Stimulated activated naive B cell treated with anti-CD40 and anti-IgM and Interleukin-4, amounts not matched to agents 10 μg/mL and 1 μg/mL and 100 μg/mL, for 72 hours (primary cell): ENCODE data around the gene CYP4F12.
"Not testable (repeated sequence)": the region's sequence is repeated elsewhere in the genome, so short reads cannot be mapped to it uniquely, and the experiment has no call there.

Experiments
- ATAC-seq, 2 donors: fragments of 150-1000 bp; cut with Tn5 transposase; replicated peaks; 2 replicates each; pipeline ENCODE4 v1.10.0; 2021; ENCODE audit warnings: moderate library complexity in 1 of 2
- DNase-seq: peaks from one replicate; pipeline ENCODE4 v3.0.0; 2021
- H3K27ac Mint-ChIP-seq: one replicate; pipeline ENCODE4 v1.8.0; 2022; ENCODE audit warnings: mild to moderate bottlenecking, mixed read lengths
- H3K27me3 Mint-ChIP-seq, 2 donors: one replicate each; pipeline ENCODE4 v1.8.0; 2022; ENCODE audit warnings: mixed read lengths in 2 of 2
- H3K36me3 Mint-ChIP-seq, 2 donors: one replicate each; pipeline ENCODE4 v1.8.0; 2022; ENCODE audit warnings: mixed read lengths in 2 of 2, mild to moderate bottlenecking in 1 of 2
- H3K4me1 Mint-ChIP-seq, 2 donors: one replicate each; pipeline ENCODE4 v1.8.0; 2022; ENCODE audit warnings: mixed read lengths in 2 of 2, mild to moderate bottlenecking in 1 of 2
- H3K4me3 Mint-ChIP-seq, 2 donors: one replicate each; pipeline ENCODE4 v1.8.0; 2022; ENCODE audit warnings: mild to moderate bottlenecking in 2 of 2, mixed read lengths in 2 of 2, moderate library complexity in 1 of 2
- H3K9me3 Mint-ChIP-seq, 2 donors: one replicate each; pipeline ENCODE4 v1.8.0; 2022; ENCODE audit warnings: mixed read lengths in 2 of 2, mild to moderate bottlenecking in 1 of 2

Gene CYP4F12

DNA sequence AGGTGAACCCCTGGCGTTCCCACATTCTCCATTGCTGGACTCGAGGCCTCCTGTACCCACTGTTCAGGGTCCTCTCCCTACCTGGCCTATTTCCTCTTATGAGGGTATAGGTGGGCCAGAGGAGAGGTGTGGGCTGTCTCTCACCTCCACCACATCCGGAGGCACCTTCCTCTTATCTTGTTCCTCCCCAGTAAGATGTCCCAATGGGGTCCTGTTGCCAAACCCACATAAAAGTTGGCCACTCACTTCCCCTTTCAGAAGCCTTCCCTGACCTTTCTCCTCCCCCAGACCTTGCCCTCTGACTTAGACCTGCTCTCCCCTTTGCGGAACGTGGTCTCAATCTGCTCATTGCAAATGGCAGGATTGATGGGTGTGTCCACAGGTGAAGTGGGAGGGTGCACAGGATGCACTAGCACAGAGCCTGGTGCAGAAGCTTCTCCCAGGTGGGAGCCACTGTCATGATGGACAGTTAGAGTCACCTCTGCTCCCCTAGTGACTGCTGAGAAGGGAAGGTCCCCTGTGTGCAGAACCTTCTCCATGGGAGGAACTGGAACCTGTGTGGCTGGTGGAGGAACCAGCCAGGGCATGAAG, 30.9 kb upstream of the CYP4F12 start:
- H3K27ac Mint-ChIP-seq, result no peak overlapping the region
- ATAC-seq (peak; percentile 92 to 93), DNase-seq (peak; percentile 64)
- no peaks in the 10 kb centered on the region for H3K36me3 Mint-ChIP-seq
- H3K27me3 Mint-ChIP-seq, result peaks cover 34 to 69% of the 10 kb centered on the region in 2 donors
- peak overlapping the region in 1 of 2 donors; percentile 10 for H3K4me3 Mint-ChIP-seq
- peaks cover 11% of the 10 kb centered on the region in 2 donors for H3K9me3 Mint-ChIP-seq
- peaks cover 13 to 28% of the 10 kb centered on the region in 2 donors for H3K4me1 Mint-ChIP-seq

DNA sequence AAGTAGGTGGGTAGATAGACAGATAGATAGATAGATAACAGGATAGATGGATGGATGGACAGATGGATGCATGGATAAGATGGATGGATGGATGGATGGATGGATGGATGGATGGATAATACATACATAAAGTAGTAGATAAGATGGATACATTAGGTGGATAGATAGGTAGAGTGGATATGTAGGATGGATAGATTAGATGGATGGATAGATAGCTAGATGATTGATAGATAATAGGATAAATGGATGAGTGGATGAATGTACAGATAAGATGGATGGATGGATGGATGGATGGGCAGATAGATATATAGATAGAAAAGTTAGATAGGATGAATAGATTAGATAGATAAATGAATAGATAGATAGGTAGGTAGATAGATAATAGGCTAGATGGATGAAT, 30.1 kb upstream of the CYP4F12 start:
- Mint-ChIP-seq H3K4me1 (peaks cover 13 to 28% of the 10 kb centered on the region in 2 donors), H3K27ac (no peak overlapping the region), H3K27me3 (peaks cover 35 to 73% of the 10 kb centered on the region in 2 donors), H3K9me3 (peaks cover 11% of the 10 kb centered on the region in 2 donors), H3K4me3 (no peak overlapping the region), H3K36me3 (no peaks in the 10 kb centered on the region)
- ATAC-seq (no peak), DNase-seq (no peak)

DNA sequence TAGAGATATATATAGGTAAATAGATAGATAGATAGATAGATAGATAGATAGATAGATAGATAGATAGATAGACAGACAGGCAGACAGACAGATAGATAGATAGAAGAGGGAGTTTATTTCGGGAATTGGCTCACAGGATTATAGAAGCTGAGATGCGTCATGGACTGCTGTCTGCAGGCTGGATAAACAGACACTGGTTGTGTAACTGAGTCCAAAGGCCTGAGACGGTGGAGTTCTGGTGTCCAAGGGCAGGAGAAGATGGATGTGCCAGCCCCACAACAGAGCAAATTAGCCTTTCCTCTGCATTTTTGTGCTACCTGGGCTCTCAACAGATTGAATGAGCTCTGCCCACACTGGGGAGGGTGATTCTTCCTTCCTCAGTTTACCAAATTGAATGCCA, 29.5 kb upstream of the CYP4F12 start:
- DNase-seq, result no peak
- H3K4me1 Mint-ChIP-seq, result peaks cover 13 to 28% of the 10 kb centered on the region in 2 donors
- no peak for ATAC-seq
- peaks cover 11% of the 10 kb centered on the region in 2 donors for H3K9me3 Mint-ChIP-seq
- no peak overlapping the region for H3K4me3 Mint-ChIP-seq
- H3K27ac Mint-ChIP-seq, result no peak overlapping the region
- H3K36me3 Mint-ChIP-seq, result no peaks in the 10 kb centered on the region
- H3K27me3 Mint-ChIP-seq, result peaks cover 35 to 73% of the 10 kb centered on the region in 2 donors

DNA sequence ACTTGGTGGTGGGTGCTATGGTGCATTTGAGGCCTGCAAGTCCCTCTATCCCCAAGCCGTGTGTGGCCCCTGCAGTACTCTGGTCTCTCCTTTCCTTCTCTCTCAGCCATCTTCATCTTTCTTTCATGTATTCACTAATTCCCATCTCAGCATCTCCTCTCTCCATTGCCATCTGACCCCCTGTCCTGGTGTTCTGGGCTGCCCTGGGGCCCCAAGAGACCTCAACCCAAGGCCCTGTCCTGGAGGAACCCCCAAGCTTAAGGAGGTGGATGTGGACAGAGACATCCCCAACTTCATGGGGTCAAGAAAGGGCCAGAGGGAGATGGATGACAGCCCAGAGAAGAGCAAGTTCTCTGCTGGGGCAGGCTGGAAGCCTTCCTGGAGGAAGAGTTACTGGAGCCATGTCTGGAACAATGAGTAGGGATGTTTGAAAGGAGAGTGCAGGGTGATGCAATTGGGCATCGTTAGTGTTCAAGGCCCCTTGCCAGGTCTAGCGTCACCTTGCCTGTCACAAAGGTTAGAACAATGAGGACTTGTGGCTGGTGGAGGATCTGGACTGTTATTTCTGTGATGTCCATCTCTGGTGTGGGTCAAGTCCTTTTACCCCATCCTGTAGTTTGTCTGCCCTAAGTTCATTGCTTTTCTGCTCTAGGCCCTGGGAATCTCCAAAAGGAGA, 28.7 kb upstream of the CYP4F12 start:
- H3K27me3 Mint-ChIP-seq, result peaks cover 33 to 70% of the 10 kb centered on the region in 2 donors
- DNase-seq (no peak), ATAC-seq (no peak)

DNA sequence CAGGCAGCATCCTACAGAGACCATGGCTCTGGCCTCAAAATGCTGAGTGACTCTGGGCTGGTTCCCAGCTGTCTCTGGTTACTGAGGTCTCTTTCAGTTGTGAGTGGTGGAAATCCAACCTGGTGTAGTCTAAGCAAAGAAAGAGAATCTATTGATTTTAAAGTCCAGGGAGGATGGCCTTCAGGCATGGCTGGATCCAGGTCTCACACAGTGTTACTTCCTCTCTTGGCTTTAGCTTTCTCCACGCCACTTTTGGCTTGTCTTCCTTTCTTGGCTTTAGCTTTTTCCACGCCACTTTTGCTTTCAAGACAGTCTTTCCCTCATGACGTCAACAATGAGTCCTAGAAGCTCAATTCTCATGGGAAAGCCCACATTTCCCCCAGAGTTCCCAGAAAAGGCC, 28.1 kb upstream of the CYP4F12 start:
- H3K27ac Mint-ChIP-seq, result no peak overlapping the region
- peaks cover 13 to 28% of the 10 kb centered on the region in 2 donors for H3K4me1 Mint-ChIP-seq
- H3K9me3 Mint-ChIP-seq, result peaks cover 11% of the 10 kb centered on the region in 2 donors
- H3K27me3 Mint-ChIP-seq, result peaks cover 29 to 64% of the 10 kb centered on the region in 2 donors
- ATAC-seq (no peak), DNase-seq (no peak)
- no peak overlapping the region for H3K4me3 Mint-ChIP-seq
- no peaks in the 10 kb centered on the region for H3K36me3 Mint-ChIP-seq

More for the DNA sequence above, 28.7 kb upstream of the CYP4F12 start:
- H3K36me3 Mint-ChIP-seq, result no peaks in the 10 kb centered on the region
- no peak overlapping the region for H3K27ac Mint-ChIP-seq
- H3K4me3 Mint-ChIP-seq, result no peak overlapping the region
- H3K4me1 Mint-ChIP-seq, result peaks cover 13 to 28% of the 10 kb centered on the region in 2 donors
- peaks cover 11% of the 10 kb centered on the region in 2 donors for H3K9me3 Mint-ChIP-seq

DNA sequence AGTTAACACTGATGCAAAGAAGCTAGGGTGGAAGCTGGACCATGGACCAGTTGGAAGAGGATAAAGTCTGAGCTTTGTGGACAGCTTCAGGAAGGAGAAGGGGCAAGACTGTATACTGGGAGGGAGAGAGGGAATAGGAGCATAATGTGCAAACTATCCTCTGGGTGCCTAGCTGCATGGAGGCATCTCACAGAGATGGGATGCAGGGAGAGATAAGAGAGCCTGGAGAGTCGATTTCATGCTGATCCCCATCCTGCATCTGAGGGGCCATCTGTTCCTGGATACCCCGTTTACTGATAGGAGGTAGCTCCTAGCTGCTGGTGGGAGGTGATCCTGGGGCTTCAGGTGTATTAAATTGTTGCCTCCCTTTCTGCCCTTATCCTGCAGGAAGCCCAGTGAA, 23.4 kb upstream of the CYP4F12 start:
- ATAC-seq (no peak), DNase-seq (no peak)
- Mint-ChIP-seq H3K4me1 (no peaks in the 10 kb centered on the region), H3K27ac (no peak overlapping the region), H3K36me3 (no peaks in the 10 kb centered on the region), H3K4me3 (no peak overlapping the region), H3K27me3 (peaks cover 44 to 78% of the 10 kb centered on the region in 2 donors), H3K9me3 (peaks cover 0 to 3% of the 10 kb centered on the region in 2 donors)

DNA sequence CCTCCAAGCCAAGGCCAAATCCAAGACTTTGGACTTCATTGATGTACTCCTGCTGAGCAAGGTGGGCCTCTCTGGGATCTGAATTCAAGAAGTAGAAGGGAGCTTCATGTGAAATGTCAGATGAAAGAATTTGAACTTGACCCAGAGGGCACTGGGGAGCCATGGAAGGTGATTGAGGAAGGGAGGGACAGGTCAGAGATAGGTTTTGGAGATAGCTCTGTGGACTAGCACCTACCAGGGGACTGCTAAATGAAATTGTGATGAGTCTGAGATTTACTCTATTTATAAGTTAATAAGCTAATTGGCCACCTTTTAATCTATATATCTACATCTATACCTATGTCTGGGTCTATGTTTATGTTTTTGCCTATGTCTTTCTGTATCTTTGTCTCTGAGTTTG, 22.8 kb upstream of the CYP4F12 start:
- H3K27ac Mint-ChIP-seq, H3K36me3 Mint-ChIP-seq, ATAC-seq, H3K9me3 Mint-ChIP-seq, H3K4me3 Mint-ChIP-seq, H3K4me1 Mint-ChIP-seq, DNase-seq: not testable (repeated sequence)
- peaks cover 45 to 78% of the 10 kb centered on the region in 2 donors for H3K27me3 Mint-ChIP-seq

DNA sequence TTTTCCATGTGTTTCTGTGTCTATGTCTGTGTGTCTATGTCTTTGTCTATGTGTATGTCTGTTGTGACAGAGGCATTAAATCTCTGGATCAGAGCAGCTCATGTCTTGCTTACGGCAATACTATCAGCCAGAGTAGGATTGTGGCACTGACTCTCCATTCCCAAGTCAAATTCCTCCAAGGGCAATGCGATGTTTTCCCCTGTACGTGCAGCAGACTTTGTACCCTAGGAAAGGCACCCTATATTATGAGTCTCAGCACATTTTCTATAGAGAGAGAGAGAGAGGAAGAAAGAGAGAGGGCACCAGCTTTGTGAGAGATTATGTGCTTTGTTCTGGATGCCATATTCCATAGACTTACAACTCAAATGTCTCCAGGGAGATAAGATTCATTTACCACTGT, 21.1 kb upstream of the CYP4F12 start:
- H3K4me1 Mint-ChIP-seq, result no peaks in the 10 kb centered on the region
- H3K36me3 Mint-ChIP-seq, result no peaks in the 10 kb centered on the region
- ATAC-seq (no peak), DNase-seq (no peak)
- H3K27me3 Mint-ChIP-seq, result peaks cover 39 to 76% of the 10 kb centered on the region in 2 donors
- H3K9me3 Mint-ChIP-seq, result peaks cover 0 to 3% of the 10 kb centered on the region in 2 donors
- no peak overlapping the region for H3K27ac Mint-ChIP-seq
- no peak overlapping the region for H3K4me3 Mint-ChIP-seq

DNA sequence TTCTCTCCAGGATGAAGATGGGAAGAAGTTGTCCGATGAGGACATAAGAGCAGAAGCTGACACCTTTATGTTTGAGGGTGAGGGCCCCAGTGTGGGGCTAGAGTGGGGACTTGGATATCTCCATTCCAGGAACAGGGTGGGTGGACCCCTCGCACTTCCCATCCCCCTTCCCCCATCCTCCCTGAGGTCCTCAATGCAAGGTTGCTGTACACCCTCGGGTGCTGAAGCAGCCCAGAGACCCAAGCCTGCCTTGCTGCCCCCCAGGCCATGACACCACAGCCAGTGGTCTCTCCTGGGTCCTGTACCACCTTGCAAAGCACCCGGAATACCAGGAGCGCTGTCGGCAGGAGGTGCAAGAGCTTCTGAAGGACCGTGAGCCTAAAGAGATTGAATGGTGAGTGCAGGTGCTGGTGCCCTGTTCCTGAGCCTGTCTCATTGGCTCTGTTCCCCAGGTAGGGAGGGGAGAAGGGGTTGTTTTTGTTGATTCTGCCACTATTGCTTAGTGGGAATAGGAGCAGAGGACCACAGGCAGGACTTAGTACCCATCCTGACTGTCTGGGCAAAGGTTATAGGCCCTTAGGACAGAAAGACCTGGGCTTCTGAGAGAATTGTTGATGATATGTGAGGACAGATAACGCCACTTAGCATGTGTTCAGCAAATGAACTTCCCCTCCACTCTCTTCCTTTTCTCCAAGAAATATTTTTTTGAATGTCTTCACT, 20.2 kb upstream of the CYP4F12 start:
- Mint-ChIP-seq H3K9me3 (peaks cover 0 to 3% of the 10 kb centered on the region in 2 donors), H3K27ac (no peak overlapping the region), H3K27me3 (peaks cover 36 to 71% of the 10 kb centered on the region in 2 donors), H3K4me1 (no peaks in the 10 kb centered on the region), H3K36me3 (no peaks in the 10 kb centered on the region), H3K4me3 (no peak overlapping the region)
- DNase-seq, result no peak
- ATAC-seq, result no peak

DNA sequence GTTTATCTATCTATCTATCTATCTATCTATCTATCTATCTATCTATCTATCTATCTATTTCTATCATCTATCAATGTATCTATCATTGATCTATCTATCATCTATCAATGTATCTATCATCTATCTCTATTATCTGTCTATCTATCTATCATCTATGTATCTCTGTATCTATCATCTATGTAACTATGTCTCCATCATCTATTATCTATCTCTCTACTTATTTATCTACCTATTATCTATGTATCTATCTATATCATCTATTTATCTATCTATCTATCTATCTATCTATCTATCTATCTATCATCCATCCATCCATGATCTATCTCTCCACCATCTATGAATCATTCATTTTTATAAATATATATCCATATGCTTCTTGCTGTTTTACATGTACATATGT, 16.4 kb upstream of the CYP4F12 start:
- Mint-ChIP-seq H3K36me3 (no peaks in the 10 kb centered on the region), H3K4me1 (no peaks in the 10 kb centered on the region), H3K4me3 (no peak overlapping the region), H3K9me3 (peaks cover 0 to 2% of the 10 kb centered on the region in 2 donors), H3K27ac (no peak overlapping the region), H3K27me3 (peaks cover 26 to 63% of the 10 kb centered on the region in 2 donors)
- ATAC-seq (no peak), DNase-seq (no peak)

DNA sequence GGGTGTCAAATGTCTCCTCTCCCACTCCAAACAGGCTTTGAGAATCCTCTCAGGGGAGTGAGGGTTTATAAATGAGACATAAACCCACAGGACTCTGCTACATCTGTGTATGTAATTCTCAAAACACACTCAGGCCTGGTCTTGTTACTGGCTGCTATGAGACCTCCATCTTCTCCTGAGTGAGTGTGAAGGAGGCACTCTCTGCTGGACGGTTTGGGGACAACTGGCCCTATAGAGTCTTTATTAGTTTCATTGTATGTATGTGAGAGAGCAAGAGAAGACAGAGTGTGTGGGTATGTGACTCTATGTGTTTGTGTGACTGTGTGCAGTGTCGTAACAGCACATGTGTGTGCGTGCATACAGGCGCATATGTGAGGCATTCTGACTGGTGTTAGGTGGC, 9.6 kb upstream of the CYP4F12 start:
- no peak for ATAC-seq
- H3K4me1 Mint-ChIP-seq, result no peaks in the 10 kb centered on the region

DNA sequence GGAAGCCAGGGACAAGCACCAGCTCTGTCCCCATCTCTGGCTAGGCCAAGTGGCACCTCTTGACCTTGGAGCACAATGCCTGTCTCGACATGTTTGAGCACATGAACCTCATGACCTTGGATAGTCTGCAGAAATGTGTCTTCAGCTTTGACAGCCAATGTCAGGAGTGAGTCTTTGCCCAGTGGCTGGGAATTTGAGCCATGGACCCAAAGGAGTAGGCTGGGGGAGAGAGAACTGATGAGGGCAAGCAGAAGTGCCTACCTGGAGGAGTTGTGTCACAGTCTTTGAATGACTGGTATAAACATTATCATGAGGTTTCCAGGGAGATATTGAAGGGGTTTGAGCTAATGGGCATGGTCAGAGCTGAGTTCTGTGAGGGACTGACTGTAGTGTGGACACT, 6.7 kb upstream of the CYP4F12 start:
- Mint-ChIP-seq H3K4me3 (no peak overlapping the region), H3K27me3 (peaks cover 19 to 28% of the 10 kb centered on the region in 2 donors), H3K4me1 (no peaks in the 10 kb centered on the region), H3K36me3 (no peaks in the 10 kb centered on the region), H3K27ac (no peak overlapping the region), H3K9me3 (peaks cover 0 to 2% of the 10 kb centered on the region in 2 donors)
- DNase-seq (no peak), ATAC-seq (no peak)

More for the DNA sequence above, 9.6 kb upstream of the CYP4F12 start:
- Mint-ChIP-seq H3K27ac (no peak overlapping the region), H3K9me3 (peaks cover 0 to 2% of the 10 kb centered on the region in 2 donors), H3K36me3 (no peaks in the 10 kb centered on the region), H3K27me3 (peaks cover 22 to 37% of the 10 kb centered on the region in 2 donors), H3K4me3 (no peak overlapping the region)
- no peak for DNase-seq

DNA sequence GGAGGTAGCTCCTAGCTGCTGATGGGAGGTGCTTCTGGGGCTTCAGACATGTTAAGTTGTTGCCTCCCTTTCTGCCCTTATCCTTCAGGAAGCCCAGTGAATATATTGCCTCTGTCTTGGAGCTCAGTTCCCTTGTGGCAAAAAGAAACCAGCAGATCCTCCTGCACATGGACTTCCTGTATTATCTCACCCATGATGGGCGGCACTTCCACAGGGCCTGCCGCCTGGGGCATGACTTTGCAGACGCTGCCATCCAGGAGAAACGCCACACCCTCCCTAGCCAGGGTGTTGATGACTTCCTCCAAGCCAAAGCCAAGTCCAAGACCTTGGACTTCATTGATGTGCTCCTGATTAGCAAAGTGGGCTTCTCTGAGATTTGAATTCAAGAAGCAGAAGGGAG, 6.0 kb upstream of the CYP4F12 start:
- H3K9me3 Mint-ChIP-seq, result peaks cover 0 to 2% of the 10 kb centered on the region in 2 donors
- H3K4me1 Mint-ChIP-seq, result no peaks in the 10 kb centered on the region
- H3K4me3 Mint-ChIP-seq, result no peak overlapping the region
- no peak overlapping the region for H3K27ac Mint-ChIP-seq
- peaks cover 15 to 28% of the 10 kb centered on the region in 2 donors for H3K27me3 Mint-ChIP-seq
- H3K36me3 Mint-ChIP-seq, result no peaks in the 10 kb centered on the region
- ATAC-seq (no peak), DNase-seq (no peak)

DNA sequence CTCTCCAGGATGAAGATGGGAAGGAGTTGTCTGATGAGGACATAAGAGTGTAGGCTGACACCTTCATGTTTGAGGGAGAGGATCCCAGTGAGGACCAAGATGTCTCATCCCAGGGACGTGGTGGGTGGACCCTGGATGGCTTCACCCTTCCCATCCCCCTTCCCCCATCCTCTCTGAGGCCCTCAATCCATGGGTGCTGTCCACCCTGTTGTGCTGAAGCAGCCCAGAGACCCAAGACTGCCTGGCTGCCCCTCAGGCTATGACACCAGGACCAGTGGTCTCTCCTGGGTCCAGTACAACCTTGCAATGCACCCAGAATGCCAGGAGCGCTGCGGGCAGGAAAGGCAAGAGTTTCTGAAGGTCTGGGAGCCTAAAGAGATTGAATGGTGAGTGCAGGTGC, 3.4 kb upstream of the CYP4F12 start:
- ATAC-seq, result no peak
- peaks cover 0 to 2% of the 10 kb centered on the region in 2 donors for H3K9me3 Mint-ChIP-seq
- no peak overlapping the region for H3K27ac Mint-ChIP-seq

More for the DNA sequence above, 3.4 kb upstream of the CYP4F12 start:
- no peak for DNase-seq
- Mint-ChIP-seq H3K4me1 (no peaks in the 10 kb centered on the region), H3K4me3 (no peak overlapping the region), H3K27me3 (peaks cover 5% of the 10 kb centered on the region in 2 donors), H3K36me3 (no peaks in the 10 kb centered on the region)
